A204.1 (cell line): ENCODE data around the gene PEBP1.
"Not testable (repeated sequence)": the region's sequence is repeated elsewhere in the genome, so short reads cannot be mapped to it uniquely, and the experiment has no call there.

Experiments
- FAIRE-seq: peaks from 2 replicates; lab custom pipeline; 2012; peaks lifted over from hg19 to GRCh38; lab: Jason Lieb, UNC

The PEBP1 gene

GRCh38 chr12:118135788-118136558 is at the start of gene PEBP1:
PEBP1 (plus strand) TSS chr12:118136124; CDS start chr12:118136210, 86 bp downstream.
- no peak for FAIRE-seq

- no peak for FAIRE-seq
These were observed 46.1 kb upstream of the PEBP1 start for GRCh38 chr12:118089782-118090181.

- no peak for FAIRE-seq
These were observed 41.9 kb upstream of the PEBP1 start for GRCh38 chr12:118094039-118094438.

GRCh38 chr12:118098401-118098800 is 37.5 kb upstream of the PEBP1 start:
- no peak for FAIRE-seq

- FAIRE-seq, result no peak
These were observed 36.8 kb upstream of the PEBP1 start for GRCh38 chr12:118098911-118099671.

- no peak for FAIRE-seq
These were observed 34.9 kb upstream of the PEBP1 start for GRCh38 chr12:118101051-118101450.

GRCh38 chr12:118102070-118102469 is 33.9 kb upstream of the PEBP1 start:
- FAIRE-seq, result no peak

- no peak for FAIRE-seq
These were observed 33.3 kb upstream of the PEBP1 start for GRCh38 chr12:118102609-118103008.

- no peak for FAIRE-seq
These were observed 32.7 kb upstream of the PEBP1 start for GRCh38 chr12:118103201-118103600.

GRCh38 chr12:118103601-118104382 is 32.1 kb upstream of the PEBP1 start, which contains the start of gene VSIG10:
VSIG10 (minus strand) TSS chr12:118104011; CDS start chr12:118103671, 340 bp downstream.
- FAIRE-seq, result no peak

GRCh38 chr12:118107011-118107410 is 28.9 kb upstream of the PEBP1 start:
- FAIRE-seq, result no peak

- FAIRE-seq, result no peak
These were observed 28.2 kb upstream of the PEBP1 start for GRCh38 chr12:118107694-118108093.

- no peak for FAIRE-seq
These were observed 26.8 kb upstream of the PEBP1 start for GRCh38 chr12:118109088-118109487.

GRCh38 chr12:118119449-118119879 is 16.5 kb upstream of the PEBP1 start:
- FAIRE-seq, result no peak

- no peak for FAIRE-seq
These were observed 15.2 kb upstream of the PEBP1 start for GRCh38 chr12:118120579-118121363.

GRCh38 chr12:118122264-118122663 is 13.7 kb upstream of the PEBP1 start:
- no peak for FAIRE-seq

- no peak for FAIRE-seq
These were observed 11.5 kb upstream of the PEBP1 start for GRCh38 chr12:118124333-118124874.

- FAIRE-seq, result no peak
These were observed 10.2 kb upstream of the PEBP1 start for GRCh38 chr12:118125743-118126118.

- no peak for FAIRE-seq
These were observed 9.7 kb upstream of the PEBP1 start for GRCh38 chr12:118126119-118126757.

- no peak for FAIRE-seq
These were observed 8.1 kb upstream of the PEBP1 start for GRCh38 chr12:118127867-118128266.

- FAIRE-seq, result not testable (repeated sequence)
These were observed 6.5 kb upstream of the PEBP1 start for GRCh38 chr12:118129436-118129835.
